ENCODE data around the gene DYNC1LI1. TPM values are rescaled to one million over a fixed set of nuclear protein-coding genes. Genes with fewer than 3 reads are reported as not detected.

DYNC1LI1 gene
- total and polyA plus RNA-seq, 9 of the 15 experiments (the other 6 are each of a cell fraction or from before 2014, with no cell fraction given) = 21.0 to 85.4 (median 61.3) TPM

DNA sequence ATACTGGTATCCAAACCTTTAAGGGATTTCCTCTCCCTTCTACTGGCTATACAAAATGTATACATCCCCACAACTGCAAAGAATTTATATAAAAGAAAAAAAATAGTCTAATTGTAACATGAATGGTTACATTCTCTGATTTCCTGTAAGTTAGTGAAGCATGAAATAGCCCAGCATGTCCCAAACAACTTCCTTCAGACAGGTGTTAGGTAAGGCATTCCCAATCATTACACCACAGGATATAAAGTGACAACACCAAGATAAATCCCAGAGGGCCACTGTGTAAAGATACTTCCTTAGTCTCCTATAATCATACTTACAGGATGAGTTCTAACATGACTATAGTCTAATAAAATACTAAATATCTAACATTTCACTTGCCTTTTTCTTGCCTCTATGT lies 75.6 kb downstream of the DYNC1LI1 start:
- no peak for DNase-seq (ENCODE audit: extremely low read depth in 1 of 4, low spot score in 3 of 4)
- Histone ChIP-seq H3K4me3 (no peak overlapping the region), H3K9me3 (replicated peaks; ENCODE audit: control insufficient read depth, insufficient read depth, low read depth, low read length) (no peaks in the 10 kb centered on the region), H3K4me1 (replicated peaks in 1 of 2; ENCODE audit: control insufficient read depth in 2 of 2, insufficient read depth in 2 of 2, low read length in 2 of 2) (peaks cover 11 to 30% of the 10 kb centered on the region in 2 experiments), H4K20me1 (replicated peaks; ENCODE audit: control insufficient read depth, insufficient read depth, low read length) (no peaks in the 10 kb centered on the region; the same call in 1 of the 2 replicates), H3K27ac (ENCODE audit: extremely low read depth, low read depth, low read length) (no peak overlapping the region), H2AFZ (ENCODE audit: low read depth, low read length) (no peak overlapping the region), H3K79me2 (ENCODE audit: control insufficient read depth, insufficient read depth, low read length) (peaks cover 29% of the 10 kb centered on the region), H3K9me1 (ENCODE audit: control insufficient read depth, insufficient read depth, low read length) (no peaks in the 10 kb centered on the region), H3K9ac (ENCODE audit: insufficient read depth in 1 of 2, low read depth in 2 of 2, low read length in 2 of 2) (no peak overlapping the region), H3K4me2 (ENCODE audit: insufficient read depth, low read length) (no peak overlapping the region), H3K27me3 (ENCODE audit: control insufficient read depth in 2 of 2, insufficient read depth in 2 of 2, low read length in 2 of 2) (no peaks in the 10 kb centered on the region), H3K36me3 (ENCODE audit: control insufficient read depth, insufficient read depth, low read length) (peaks cover 12% of the 10 kb centered on the region)
- ChIA-PET POLR2A (no interaction called here), CTCF (ENCODE audit: low intra/inter-chr PET ratio) (no interaction called here)
- no peak for ATAC-seq
- FAIRE-seq = no peak
- intact Hi-C loops (cut with micrococcal nuclease) (no loop called here), in situ Hi-C loops (cut with MboI) (no loop called here)
- BruUV-seq (replicated peaks) = no TSS peak
- TF ChIP-seq ETV6 (IDR thresholded peaks at IDR 0.05; ENCODE audit: borderline replicate concordance in 1 of 2, low read depth in 2 of 2, low read length in 1 of 2) (no peak), ETV6 (CRISPR knock-in tag; IDR thresholded peaks at IDR 0.05; ENCODE audit: borderline replicate concordance) (no peak), ZSCAN32 (CRISPR knock-in tag; IDR thresholded peaks at IDR 0.05) (no peak), HEY1 (CRISPR knock-in tag; IDR thresholded peaks at IDR 0.05; ENCODE audit: borderline replicate concordance) (no peak), MXI1 (IDR thresholded peaks at IDR 0.05; ENCODE audit: low read depth, low read length) (no peak), TAF9B (IDR thresholded peaks at IDR 0.05; ENCODE audit: partially characterized antibody) (no peak), ZBTB17 (CRISPR knock-in tag; IDR thresholded peaks at IDR 0.05) (no peak), ZNF146 (CRISPR knock-in tag; IDR thresholded peaks at IDR 0.05; ENCODE audit: unreplicated experiment) (no peak), ZNF282 (CRISPR knock-in tag; IDR thresholded peaks at IDR 0.05) (no peak), RBM25 (IDR thresholded peaks at IDR 0.05; ENCODE audit: low read depth, low read length, severe bottlenecking) (no peak), KDM4B (IDR thresholded peaks at IDR 0.05; ENCODE audit: borderline replicate concordance in 2 of 2, low read depth in 1 of 2) (no peak), HDAC8 (tag; IDR thresholded peaks at IDR 0.05) (no peak), ZNF184 (CRISPR knock-in tag; IDR thresholded peaks at IDR 0.05) (no peak), RBBP5 (IDR thresholded peaks at IDR 0.05; ENCODE audit: borderline replicate concordance, insufficient read depth, low read length, poor library complexity, severe bottlenecking) (no peak), NR2C2 (CRISPR knock-in tag; IDR thresholded peaks at IDR 0.05) (no peak), NR2C2 (tag; IDR thresholded peaks at IDR 0.05) (no peak)
- TF ChIP-seq, protein P1, sequence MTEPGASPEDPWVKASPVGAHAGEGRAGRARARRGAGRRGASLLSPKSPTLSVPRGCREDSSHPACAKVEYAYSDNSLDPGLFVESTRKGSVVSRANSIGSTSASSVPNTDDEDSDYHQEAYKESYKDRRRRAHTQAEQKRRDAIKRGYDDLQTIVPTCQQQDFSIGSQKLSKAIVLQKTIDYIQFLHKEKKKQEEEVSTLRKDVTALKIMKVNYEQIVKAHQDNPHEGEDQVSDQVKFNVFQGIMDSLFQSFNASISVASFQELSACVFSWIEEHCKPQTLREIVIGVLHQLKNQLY (CRISPR knock-in tag; conservative IDR thresholded peaks at IDR 0.05) = no peak
- TF ChIP-seq, protein P2, sequence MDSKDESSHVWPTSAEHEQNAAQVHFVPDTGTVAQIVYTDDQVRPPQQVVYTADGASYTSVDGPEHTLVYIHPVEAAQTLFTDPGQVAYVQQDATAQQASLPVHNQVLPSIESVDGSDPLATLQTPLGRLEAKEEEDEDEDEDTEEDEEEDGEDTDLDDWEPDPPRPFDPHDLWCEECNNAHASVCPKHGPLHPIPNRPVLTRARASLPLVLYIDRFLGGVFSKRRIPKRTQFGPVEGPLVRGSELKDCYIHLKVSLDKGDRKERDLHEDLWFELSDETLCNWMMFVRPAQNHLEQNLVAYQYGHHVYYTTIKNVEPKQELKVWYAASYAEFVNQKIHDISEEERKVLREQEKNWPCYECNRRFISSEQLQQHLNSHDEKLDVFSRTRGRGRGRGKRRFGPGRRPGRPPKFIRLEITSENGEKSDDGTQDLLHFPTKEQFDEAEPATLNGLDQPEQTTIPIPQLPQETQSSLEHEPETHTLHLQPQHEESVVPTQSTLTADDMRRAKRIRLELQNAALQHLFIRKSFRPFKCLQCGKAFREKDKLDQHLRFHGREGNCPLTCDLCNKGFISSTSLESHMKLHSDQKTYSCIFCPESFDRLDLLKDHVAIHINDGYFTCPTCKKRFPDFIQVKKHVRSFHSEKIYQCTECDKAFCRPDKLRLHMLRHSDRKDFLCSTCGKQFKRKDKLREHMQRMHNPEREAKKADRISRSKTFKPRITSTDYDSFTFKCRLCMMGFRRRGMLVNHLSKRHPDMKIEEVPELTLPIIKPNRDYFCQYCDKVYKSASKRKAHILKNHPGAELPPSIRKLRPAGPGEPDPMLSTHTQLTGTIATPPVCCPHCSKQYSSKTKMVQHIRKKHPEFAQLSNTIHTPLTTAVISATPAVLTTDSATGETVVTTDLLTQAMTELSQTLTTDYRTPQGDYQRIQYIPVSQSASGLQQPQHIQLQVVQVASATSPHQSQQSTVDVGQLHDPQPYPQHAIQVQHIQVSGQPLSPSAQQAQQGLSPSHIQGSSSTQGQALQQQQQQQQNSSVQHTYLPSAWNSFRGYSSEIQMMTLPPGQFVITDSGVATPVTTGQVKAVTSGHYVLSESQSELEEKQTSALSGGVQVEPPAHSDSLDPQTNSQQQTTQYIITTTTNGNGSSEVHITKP (IDR thresholded peaks at IDR 0.05; ENCODE audit: partially characterized antibody) = no peak
- TF ChIP-seq, protein P3, sequence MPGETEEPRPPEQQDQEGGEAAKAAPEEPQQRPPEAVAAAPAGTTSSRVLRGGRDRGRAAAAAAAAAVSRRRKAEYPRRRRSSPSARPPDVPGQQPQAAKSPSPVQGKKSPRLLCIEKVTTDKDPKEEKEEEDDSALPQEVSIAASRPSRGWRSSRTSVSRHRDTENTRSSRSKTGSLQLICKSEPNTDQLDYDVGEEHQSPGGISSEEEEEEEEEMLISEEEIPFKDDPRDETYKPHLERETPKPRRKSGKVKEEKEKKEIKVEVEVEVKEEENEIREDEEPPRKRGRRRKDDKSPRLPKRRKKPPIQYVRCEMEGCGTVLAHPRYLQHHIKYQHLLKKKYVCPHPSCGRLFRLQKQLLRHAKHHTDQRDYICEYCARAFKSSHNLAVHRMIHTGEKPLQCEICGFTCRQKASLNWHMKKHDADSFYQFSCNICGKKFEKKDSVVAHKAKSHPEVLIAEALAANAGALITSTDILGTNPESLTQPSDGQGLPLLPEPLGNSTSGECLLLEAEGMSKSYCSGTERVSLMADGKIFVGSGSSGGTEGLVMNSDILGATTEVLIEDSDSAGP (CRISPR knock-in tag; IDR thresholded peaks at IDR 0.05) = no peak

Measured in K562 (cell line).